GM23248 (cell line): ENCODE measurements around the gene BICRA. TPM values are rescaled to one million over a fixed set of nuclear protein-coding genes. Genes with fewer than 3 reads are reported as not detected.
A peak's percentile ranks its signal among the peaks of the same experiment; 100 is the strongest.
"Not testable (repeated sequence)": the region's sequence is repeated elsewhere in the genome, so short reads cannot be mapped to it uniquely, and the experiment has no call there.

Source experiments
- DNase-seq: peaks from one replicate; pipeline ENCODE4 v3.0.0-alpha.2; 2015
- H2AFZ ChIP-seq: fragments of 200-600 bp; sonication (generic); 2 replicates; pipeline ENCODE4 v1.6.1; 2016; ENCODE audit warnings: antibody characterized with exemption
- H3F3A ChIP-seq: fragments of 200-600 bp; sonication (generic); 2 replicates; pipeline ENCODE4 v1.6.1; 2016; ENCODE audit warnings: mild to moderate bottlenecking, antibody characterized with exemption, mixed run types; ENCODE audit not compliant: insufficient read depth
- H3K27ac ChIP-seq: fragments of 200-600 bp; sonication (generic); 2 replicates; pipeline ENCODE4 v1.5.1; 2016; ENCODE audit warnings: mild to moderate bottlenecking
- H3K27me3 ChIP-seq: fragments of 200-600 bp; sonication (generic); replicated peaks from 2 replicates; pipeline ENCODE4 v1.6.1; 2016; ENCODE audit warnings: mild to moderate bottlenecking; ENCODE audit not compliant: insufficient read depth
- H3K36me3 ChIP-seq: fragments of 200-600 bp; sonication (generic); 2 replicates; pipeline ENCODE4 v1.6.1; 2016; ENCODE audit warnings: low read depth, mild to moderate bottlenecking
- H3K4me1 ChIP-seq: fragments of 200-600 bp; sonication (generic); 2 replicates; pipeline ENCODE4 v1.6.1; 2016; ENCODE audit warnings: mild to moderate bottlenecking; ENCODE audit not compliant: insufficient read depth
- H3K4me2 ChIP-seq: fragments of 200-600 bp; sonication (generic); one replicate; pipeline ENCODE4 v1.6.1; 2016; ENCODE audit warnings: mild to moderate bottlenecking; ENCODE audit not compliant: unreplicated experiment
- H3K4me3 ChIP-seq: fragments of 200-600 bp; sonication (generic); 2 replicates; pipeline ENCODE4 v1.5.1; 2016; ENCODE audit warnings: mild to moderate bottlenecking
- H3K79me2 ChIP-seq: fragments of 200-600 bp; sonication (generic); 2 replicates; pipeline ENCODE4 v1.6.1; 2016; ENCODE audit warnings: mild to moderate bottlenecking; ENCODE audit not compliant: insufficient read depth
- H3K9ac ChIP-seq: fragments of 200-600 bp; sonication (generic); 2 replicates; pipeline ENCODE4 v1.6.1; 2016; ENCODE audit warnings: mild to moderate bottlenecking
- H3K9me2 ChIP-seq: fragments of 200-600 bp; sonication (generic); 2 replicates; pipeline ENCODE4 v1.6.1; 2016; ENCODE audit warnings: mixed run types, mild to moderate bottlenecking, moderate library complexity; ENCODE audit not compliant: insufficient read depth
- H3K9me3 ChIP-seq: fragments of 200-600 bp; sonication (generic); one replicate; pipeline ENCODE4 v1.6.1; 2017; ENCODE audit warnings: low read depth
- H4K20me1 ChIP-seq: fragments of 200-600 bp; sonication (generic); 2 replicates; pipeline ENCODE4 v1.6.0; 2016; ENCODE audit not compliant: insufficient read depth
- EZH2 ChIP-seq: fragments of 200-600 bp; sonication (generic); IDR thresholded peaks from 2 replicates; pipeline ENCODE4 v1.6.1; 2018; ENCODE audit warnings: antibody characterized with exemption, mild to moderate bottlenecking; ENCODE audit not compliant: insufficient read depth, poor library complexity, severe bottlenecking
- EZH2phosphoT487 ChIP-seq: fragments of 200-600 bp; sonication (generic); IDR thresholded peaks from 2 replicates; pipeline ENCODE4 v1.6.1; 2018; ENCODE audit warnings: antibody characterized with exemption, moderate library complexity, mild to moderate bottlenecking, low read depth; ENCODE audit not compliant: insufficient read depth
- WGBS, 2 experiments: methylation state at CpG; one replicate each; pipeline ENCODE4 v1.1.6; 2015 to 2017; ENCODE audit warnings: low lambda C conversion rate in 2 of 2, low coverage in 1 of 2; ENCODE audit errors: missing lambda C conversion rate in 2 of 2; 5-methylcytosine and 5-hydroxymethylcytosine counted together
- in situ Hi-C: fragments of 300-500 bp; cut with MboI; formaldehyde crosslinking; loops from 2 replicates; pipeline ENCODE4 v1.15.0; 2020
- polyA plus RNA-seq: library from polyadenylated mRNA; unstranded; fragments of >200 nt; fragmentation: Nextera tagmentation; extraction: Ambion mirVana; gene quantifications from 2 replicates; pipeline ENCODE4 v1.2.1, GENCODE V29; 2016
- total RNA-seq: library from RNA; depleted of rRNA; stranded (reverse); fragments of >200 nt; shearing (Covaris generic); gene quantifications from 2 replicates; pipeline ENCODE4 v1.2.3, GENCODE V29; 2014

The BICRA gene
- total and polyA plus RNA-seq, 2 experiments from 2014 or later: 0.86 to 1.1 TPM

- Histone ChIP-seq H3K4me3 (no peak overlapping the region), H3K4me2 (no peak overlapping the region), H3K9me2 (no peaks in the 10 kb centered on the region), H3K9me3 (no peaks in the 10 kb centered on the region), H4K20me1 (no peaks in the 10 kb centered on the region), H2AFZ (no peak overlapping the region), H3K4me1 (no peaks in the 10 kb centered on the region), H3K36me3 (no peaks in the 10 kb centered on the region), H3K79me2 (no peaks in the 10 kb centered on the region), H3K9ac (no peak overlapping the region), H3K27me3 (no peaks in the 10 kb centered on the region), H3F3A (no peaks in the 10 kb centered on the region), H3K27ac (no peak overlapping the region)
- WGBS, 2 experiments: 40% methylated on average over 7 of the region's 7 CpGs
- no peak for DNase-seq
- in situ Hi-C loops: no loop called here
- TF ChIP-seq EZH2phosphoT487 (no peak), EZH2 (no peak)
These were observed 19.1 kb upstream of the BICRA start for GRCh38 chr19:47589824-47590223.

GRCh38 chr19:47593860-47594259, 15.1 kb upstream of the BICRA start:
- no peak overlapping the region for H3K27ac ChIP-seq
- no peak for TF ChIP-seq EZH2
- TF ChIP-seq EZH2phosphoT487: no peak
- H3F3A ChIP-seq: peaks cover 21% of the 10 kb centered on the region
- 0 out of 2 replicates have a peak, but pooled peaks cover 7% of the 10 kb centered on the region for H3K4me1 ChIP-seq
- H3K9ac ChIP-seq: no peak overlapping the region
- no peak overlapping the region for H2AFZ ChIP-seq
- WGBS, 2 experiments: 94 to 95% methylated on average over 6 of the region's 6 CpGs
- H3K79me2 ChIP-seq: no peaks in the 10 kb centered on the region
- in situ Hi-C loops: no loop called here
- no peaks in the 10 kb centered on the region for H3K9me3 ChIP-seq
- H3K4me3 ChIP-seq: no peak overlapping the region
- H3K36me3 ChIP-seq: no peaks in the 10 kb centered on the region
- no peaks in the 10 kb centered on the region for H3K27me3 ChIP-seq
- no peaks in the 10 kb centered on the region for H3K9me2 ChIP-seq
- no peak overlapping the region for H3K4me2 ChIP-seq
- DNase-seq: no peak
- no peaks in the 10 kb centered on the region for H4K20me1 ChIP-seq

- in situ Hi-C loops: no loop called here
- Histone ChIP-seq H3K27me3 (no peaks in the 10 kb centered on the region), H3K9me3 (no peaks in the 10 kb centered on the region), H3K4me2 (no peak overlapping the region), H3K4me1 (peaks cover 15% of the 10 kb centered on the region; the same call in 1 of the 2 replicates), H3K27ac (no peak overlapping the region), H4K20me1 (no peaks in the 10 kb centered on the region), H3K9me2 (no peaks in the 10 kb centered on the region), H2AFZ (0 out of 2 replicates have a peak overlapping the region, but pooled peaks have one; percentile 23), H3F3A (peaks cover 33% of the 10 kb centered on the region), H3K79me2 (no peaks in the 10 kb centered on the region), H3K4me3 (no peak overlapping the region), H3K9ac (no peak overlapping the region), H3K36me3 (no peaks in the 10 kb centered on the region)
- 54 to 58% methylated on average over 6 of the region's 6 CpGs for WGBS, 2 experiments
- TF ChIP-seq EZH2 (no peak), EZH2phosphoT487 (no peak)
- DNase-seq: peak; percentile 44
These were observed 13.0 kb upstream of the BICRA start for GRCh38 chr19:47595944-47596343.

- in situ Hi-C loops: no loop called here
- Histone ChIP-seq H3K4me1 (peaks cover 15% of the 10 kb centered on the region; the same call in 1 of the 2 replicates), H3K4me2 (peak overlapping the region; percentile 89), H3K79me2 (no peaks in the 10 kb centered on the region), H3K27ac (peak overlapping the region; percentile 75), H3K4me3 (peak overlapping the region; percentile 79), H3K27me3 (no peaks in the 10 kb centered on the region), H3F3A (peaks cover 37% of the 10 kb centered on the region), H3K9ac (peak overlapping the region; percentile 82), H3K36me3 (no peaks in the 10 kb centered on the region), H4K20me1 (no peaks in the 10 kb centered on the region), H2AFZ (peak overlapping the region; percentile 82), H3K9me3 (no peaks in the 10 kb centered on the region), H3K9me2 (no peaks in the 10 kb centered on the region)
- DNase-seq: peak; percentile 98
- no peak for TF ChIP-seq EZH2
- TF ChIP-seq EZH2phosphoT487: no peak
- 4% methylated on average over 21 of the region's 21 CpGs for WGBS, 2 experiments
These were observed 10.3 kb upstream of the BICRA start for GRCh38 chr19:47598407-47599349.

GRCh38 chr19:47599671-47600245, 9.2 kb upstream of the BICRA start:
- H3K27me3 ChIP-seq, H3K9me2 ChIP-seq, H3K36me3 ChIP-seq, DNase-seq, in situ Hi-C loops, H4K20me1 ChIP-seq, H3K9me3 ChIP-seq, H3K79me2 ChIP-seq: not testable (repeated sequence)
- H3K27ac ChIP-seq: peak overlapping the region; percentile 75
- H2AFZ ChIP-seq: peak overlapping the region; percentile 55
- WGBS, 2 experiments: 32 to 33% methylated on average over 25 of the region's 25 CpGs
- peaks cover 15% of the 10 kb centered on the region; the same call in 1 of the 2 replicates for H3K4me1 ChIP-seq
- H3K4me3 ChIP-seq: peak overlapping the region; percentile 79
- peaks cover 37% of the 10 kb centered on the region for H3F3A ChIP-seq
- H3K4me2 ChIP-seq: peak overlapping the region; percentile 89
- peak overlapping the region; percentile 82 for H3K9ac ChIP-seq
